ENCODE results near the gene TMEM141. TPM values are rescaled to one million over a fixed set of nuclear protein-coding genes. Genes with fewer than 3 reads are reported as not detected.

Gene TMEM141
- total RNA-seq, 4 donors from 2014 or later, result 81.6 to 189 (median 141) TPM

GRCh38 chr9:136756134-136756438 lies 35.1 kb upstream of the TMEM141 start:
- TF ChIP-seq CTCF (IDR thresholded peaks at IDR 0.05) (no peak), POLR2A (IDR thresholded peaks at IDR 0.05) (no peak)
- Histone ChIP-seq H3K4me1 (peaks cover 9 to 22% of the 10 kb centered on the region in 2 donors), H3K27me3 (no peaks in the 10 kb centered on the region), H3K27ac (no peak overlapping the region), H3K9me3 (no peaks in the 10 kb centered on the region), H3K36me3 (no peaks in the 10 kb centered on the region), H3K4me3 (replicated peaks in 1 of 3) (no peak overlapping the region)
- no peak for DNase-seq
- intact Hi-C loops (cut with DNase I), result no loop called here
- 86 to 92% methylated on average over 4 of the region's 4 CpGs for WGBS, 2 donors

GRCh38 chr9:136756836-136757235 lies 34.3 kb upstream of the TMEM141 start:
- intact Hi-C loops (cut with DNase I), result no loop called here
- H3K27ac ChIP-seq, result no peak overlapping the region
- H3K4me3 ChIP-seq (replicated peaks in 1 of 3), result no peak overlapping the region
- no peaks in the 10 kb centered on the region for H3K36me3 ChIP-seq
- TF ChIP-seq CTCF (IDR thresholded peaks at IDR 0.05) (no peak), POLR2A (IDR thresholded peaks at IDR 0.05) (no peak)
- H3K9me3 ChIP-seq, result no peaks in the 10 kb centered on the region
- H3K4me1 ChIP-seq, result peaks cover 9 to 18% of the 10 kb centered on the region in 2 donors
- no peak for DNase-seq
- no peaks in the 10 kb centered on the region for H3K27me3 ChIP-seq
- WGBS, 2 donors, result 91 to 95% methylated on average over 17 to 18 of the region's 18 CpGs

- no peak overlapping the region for H3K4me3 ChIP-seq (replicated peaks in 1 of 3)
- 92 to 95% methylated on average over 14 to 17 of the region's 20 CpGs for WGBS, 2 donors
- H3K27me3 ChIP-seq, result no peaks in the 10 kb centered on the region
- no peaks in the 10 kb centered on the region for H3K9me3 ChIP-seq
- H3K27ac ChIP-seq, result peak overlapping the region in 2 of 3 donors; percentile 65 to 70
- peaks cover 9 to 18% of the 10 kb centered on the region in 2 donors for H3K4me1 ChIP-seq
- no peak for DNase-seq
- H3K36me3 ChIP-seq, result no peaks in the 10 kb centered on the region
- intact Hi-C loops (cut with DNase I), result no loop called here
- TF ChIP-seq CTCF (IDR thresholded peaks at IDR 0.05) (no peak), POLR2A (IDR thresholded peaks at IDR 0.05) (no peak)
Observed at GRCh38 chr9:136757328-136757727, 33.8 kb upstream of the TMEM141 start.

GRCh38 chr9:136757751-136758140 lies 33.4 kb upstream of the TMEM141 start:
- no peaks in the 10 kb centered on the region for H3K36me3 ChIP-seq
- H3K27me3 ChIP-seq, result no peaks in the 10 kb centered on the region
- no peak overlapping the region for H3K4me3 ChIP-seq (replicated peaks in 1 of 3)
- peak overlapping the region; percentile 65 to 79 (median 70) for H3K27ac ChIP-seq
- peaks cover 9 to 18% of the 10 kb centered on the region in 2 donors for H3K4me1 ChIP-seq
- TF ChIP-seq POLR2A (IDR thresholded peaks at IDR 0.05) (no peak), CTCF (IDR thresholded peaks at IDR 0.05) (no peak)
- 48 to 63% methylated on average over 5 to 6 of the region's 20 CpGs for WGBS, 2 donors
- H3K9me3 ChIP-seq, result no peaks in the 10 kb centered on the region
- intact Hi-C loops (cut with DNase I), result no loop called here
- DNase-seq, result peak; percentile 45 to 51

GRCh38 chr9:136759001-136759400 lies 32.1 kb upstream of the TMEM141 start:
- no peak overlapping the region for H3K4me3 ChIP-seq (replicated peaks in 1 of 3)
- no peak overlapping the region for H3K27ac ChIP-seq
- H3K9me3 ChIP-seq, result no peaks in the 10 kb centered on the region
- H3K4me1 ChIP-seq, result peaks cover 9 to 18% of the 10 kb centered on the region in 2 donors
- WGBS, 2 donors, result 77 to 100% methylated on average over 1 to 4 of the region's 9 CpGs
- intact Hi-C loops (cut with DNase I), result no loop called here
- no peaks in the 10 kb centered on the region for H3K36me3 ChIP-seq
- DNase-seq, result no peak
- no peaks in the 10 kb centered on the region for H3K27me3 ChIP-seq
- TF ChIP-seq CTCF (IDR thresholded peaks at IDR 0.05) (no peak), POLR2A (IDR thresholded peaks at IDR 0.05) (no peak)

All from thyroid gland (tissue), 4 donors.